ENCODE data around the gene WFDC1. TPM values are rescaled to one million over a fixed set of nuclear protein-coding genes. Genes with fewer than 3 reads are reported as not detected.
A peak's percentile ranks its signal among the peaks of the same experiment; 100 is the strongest.

The WFDC1 gene
- total RNA-seq (2014; rRNA removed; shearing (Covaris generic)) (0.43 and 0.76 TPM in 2 replicates), polyA plus RNA-seq (2016; fragmentation: Nextera tagmentation; extraction: Ambion mirVana) (0.70 and 0.95 TPM in 2 replicates)
- long read RNA-seq: 0 reads

DNA sequence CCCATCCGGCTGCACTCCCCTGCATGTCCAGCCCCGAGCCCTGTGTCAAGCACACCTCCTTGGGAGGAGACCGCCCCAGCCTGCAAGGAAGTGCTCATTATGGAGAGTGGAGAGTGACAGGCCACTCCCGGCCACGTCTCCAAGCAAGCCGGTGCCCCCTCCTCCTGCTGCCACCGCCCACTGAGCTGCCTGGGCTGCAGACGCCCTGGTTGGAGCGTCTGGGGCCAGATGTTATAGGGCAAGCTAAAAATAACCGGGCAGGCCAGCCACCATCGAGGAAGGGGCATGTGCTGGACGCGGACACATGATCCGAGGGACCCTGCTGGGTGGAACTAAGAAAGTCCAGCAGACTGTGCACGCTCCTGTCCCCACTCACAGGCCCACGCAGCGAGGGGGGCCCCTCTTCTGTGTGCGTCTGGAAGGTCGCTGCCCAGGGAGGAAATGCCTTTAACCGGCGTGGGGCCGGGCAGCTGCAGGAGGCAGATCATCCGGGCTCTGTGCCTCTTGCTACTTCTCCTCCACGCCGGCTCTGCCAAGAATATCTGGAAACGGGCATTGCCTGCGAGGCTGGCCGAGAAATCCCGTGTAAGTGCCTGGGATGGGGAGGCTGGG is at the start of gene WFDC1:
WFDC1 (plus strand) TSS at position 348 of the 612 bp plus-strand sequence; CDS start at position 442, 94 bp downstream.
- no peaks in the 10 kb centered on the region for H4K20me1 ChIP-seq (replicated peaks; ENCODE audit: insufficient read depth)
- Mint-ChIP-seq H3K27me3 (ENCODE audit: insufficient read depth, low read depth, poor library complexity) (peaks cover 13% of the 10 kb centered on the region), H3K4me1 (peaks cover 52% of the 10 kb centered on the region), H3K27ac (no peak within 1 kb of the TSS), H3K4me3 (no peak within 1 kb of the TSS; the same call in 2 of the 3 replicates), H3K36me3 (ENCODE audit: low read depth) (no peaks in the 10 kb centered on the region; the same call in 2 of the 3 replicates), H3K9me3 (no peaks in the 10 kb centered on the region)
- H3K36me3 ChIP-seq (ENCODE audit: insufficient read depth): no peaks in the 10 kb centered on the region
- H3K4me1 ChIP-seq (ENCODE audit: insufficient read depth): peaks cover 40% of the 10 kb centered on the region
- TF ChIP-seq JUNB (IDR thresholded peaks at IDR 0.05; ENCODE audit: unreplicated experiment) (no peak), ETS1 (IDR thresholded peaks at IDR 0.05) (no peak), ZNF114 (CRISPR knock-in tag; IDR thresholded peaks at IDR 0.05) (no peak), POLR2AphosphoS5 (IDR thresholded peaks at IDR 0.05; ENCODE audit: low read depth) (no peak), EZH2phosphoT487 (IDR thresholded peaks at IDR 0.05; ENCODE audit: unreplicated experiment) (no peak), ZNF462 (CRISPR knock-in tag; IDR thresholded peaks at IDR 0.05) (no peak), STAT1 (IDR thresholded peaks at IDR 0.05; ENCODE audit: unreplicated experiment) (no peak), ZNF331 (CRISPR knock-in tag; IDR thresholded peaks at IDR 0.05; ENCODE audit: low read depth) (no peak), CREB1 (CRISPR knock-in tag; IDR thresholded peaks at IDR 0.05; ENCODE audit: low read depth) (no peak), NANOG (IDR thresholded peaks at IDR 0.05; ENCODE audit: borderline replicate concordance) (no peak), EZH2 (IDR thresholded peaks at IDR 0.05; ENCODE audit: low read depth, unreplicated experiment) (no peak)
- TF ChIP-seq, protein P1, sequence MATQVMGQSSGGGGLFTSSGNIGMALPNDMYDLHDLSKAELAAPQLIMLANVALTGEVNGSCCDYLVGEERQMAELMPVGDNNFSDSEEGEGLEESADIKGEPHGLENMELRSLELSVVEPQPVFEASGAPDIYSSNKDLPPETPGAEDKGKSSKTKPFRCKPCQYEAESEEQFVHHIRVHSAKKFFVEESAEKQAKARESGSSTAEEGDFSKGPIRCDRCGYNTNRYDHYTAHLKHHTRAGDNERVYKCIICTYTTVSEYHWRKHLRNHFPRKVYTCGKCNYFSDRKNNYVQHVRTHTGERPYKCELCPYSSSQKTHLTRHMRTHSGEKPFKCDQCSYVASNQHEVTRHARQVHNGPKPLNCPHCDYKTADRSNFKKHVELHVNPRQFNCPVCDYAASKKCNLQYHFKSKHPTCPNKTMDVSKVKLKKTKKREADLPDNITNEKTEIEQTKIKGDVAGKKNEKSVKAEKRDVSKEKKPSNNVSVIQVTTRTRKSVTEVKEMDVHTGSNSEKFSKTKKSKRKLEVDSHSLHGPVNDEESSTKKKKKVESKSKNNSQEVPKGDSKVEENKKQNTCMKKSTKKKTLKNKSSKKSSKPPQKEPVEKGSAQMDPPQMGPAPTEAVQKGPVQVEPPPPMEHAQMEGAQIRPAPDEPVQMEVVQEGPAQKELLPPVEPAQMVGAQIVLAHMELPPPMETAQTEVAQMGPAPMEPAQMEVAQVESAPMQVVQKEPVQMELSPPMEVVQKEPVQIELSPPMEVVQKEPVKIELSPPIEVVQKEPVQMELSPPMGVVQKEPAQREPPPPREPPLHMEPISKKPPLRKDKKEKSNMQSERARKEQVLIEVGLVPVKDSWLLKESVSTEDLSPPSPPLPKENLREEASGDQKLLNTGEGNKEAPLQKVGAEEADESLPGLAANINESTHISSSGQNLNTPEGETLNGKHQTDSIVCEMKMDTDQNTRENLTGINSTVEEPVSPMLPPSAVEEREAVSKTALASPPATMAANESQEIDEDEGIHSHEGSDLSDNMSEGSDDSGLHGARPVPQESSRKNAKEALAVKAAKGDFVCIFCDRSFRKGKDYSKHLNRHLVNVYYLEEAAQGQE (IDR thresholded peaks at IDR 0.05; ENCODE audit: unreplicated experiment): no peak
- TF ChIP-seq, protein P2, sequence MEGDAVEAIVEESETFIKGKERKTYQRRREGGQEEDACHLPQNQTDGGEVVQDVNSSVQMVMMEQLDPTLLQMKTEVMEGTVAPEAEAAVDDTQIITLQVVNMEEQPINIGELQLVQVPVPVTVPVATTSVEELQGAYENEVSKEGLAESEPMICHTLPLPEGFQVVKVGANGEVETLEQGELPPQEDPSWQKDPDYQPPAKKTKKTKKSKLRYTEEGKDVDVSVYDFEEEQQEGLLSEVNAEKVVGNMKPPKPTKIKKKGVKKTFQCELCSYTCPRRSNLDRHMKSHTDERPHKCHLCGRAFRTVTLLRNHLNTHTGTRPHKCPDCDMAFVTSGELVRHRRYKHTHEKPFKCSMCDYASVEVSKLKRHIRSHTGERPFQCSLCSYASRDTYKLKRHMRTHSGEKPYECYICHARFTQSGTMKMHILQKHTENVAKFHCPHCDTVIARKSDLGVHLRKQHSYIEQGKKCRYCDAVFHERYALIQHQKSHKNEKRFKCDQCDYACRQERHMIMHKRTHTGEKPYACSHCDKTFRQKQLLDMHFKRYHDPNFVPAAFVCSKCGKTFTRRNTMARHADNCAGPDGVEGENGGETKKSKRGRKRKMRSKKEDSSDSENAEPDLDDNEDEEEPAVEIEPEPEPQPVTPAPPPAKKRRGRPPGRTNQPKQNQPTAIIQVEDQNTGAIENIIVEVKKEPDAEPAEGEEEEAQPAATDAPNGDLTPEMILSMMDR (conservative IDR thresholded peaks at IDR 0.05; ENCODE audit: low read depth in 2 of 2): no peak
- no peak within 1 kb of the TSS for H3K4me3 ChIP-seq
- no peak within 1 kb of the TSS for H3K27ac ChIP-seq (ENCODE audit: low read depth)
- peak within 1 kb of the TSS; percentile 95 for H2AFZ ChIP-seq
- peak; percentile 43 for DNase-seq (ENCODE audit: low spot score)
- no peak within 1 kb of the TSS; the same call in 1 of the 2 replicates for H3K4me2 ChIP-seq
- H3K9me2 ChIP-seq (ENCODE audit: insufficient read depth): no peaks in the 10 kb centered on the region
- peak; percentile 52 for ATAC-seq
- no peaks in the 10 kb centered on the region for H3K27me3 ChIP-seq (ENCODE audit: insufficient read depth)
- H3K79me2 ChIP-seq (replicated peaks; ENCODE audit: insufficient read depth): no peaks in the 10 kb centered on the region
- H3F3A ChIP-seq (replicated peaks; ENCODE audit: low read depth): peaks cover 3% of the 10 kb centered on the region; the same call in 1 of the 2 replicates
